HepG2 (cell line): ENCODE results near the gene CYP26A1. TPM values are rescaled to one million over a fixed set of nuclear protein-coding genes. Genes with fewer than 3 reads are reported as not detected.

ENCODE experiments used
- AKNA ChIP-seq: sonication (generic); formaldehyde crosslinking; IDR thresholded peaks from 2 replicates; pipeline ENCODE4 v1.4.0; 2020; ENCODE audit warnings: missing genetic modification reagents, borderline replicate concordance
- GATAD1 ChIP-seq: IDR thresholded peaks from 2 replicates; pipeline ENCODE4 v1.6.1; 2016; ENCODE audit warnings: missing genetic modification reagents, missing compliant biosample characterization
- HOXA7 ChIP-seq: sonication (generic); formaldehyde crosslinking; IDR thresholded peaks from 2 replicates; pipeline ENCODE4 v1.8.1; 2022; ENCODE audit warnings: mild to moderate bottlenecking, missing genetic modification reagents, moderate library complexity
- IRF2 ChIP-seq: IDR thresholded peaks from 2 replicates; pipeline ENCODE4 v1.6.1; 2018; ENCODE audit warnings: missing genetic modification reagents, missing compliant biosample characterization
- JUNB ChIP-seq: sonication (generic); formaldehyde crosslinking; IDR thresholded peaks from 2 replicates; pipeline ENCODE4 v1.8.0; 2022; ENCODE audit warnings: missing genetic modification reagents, mild to moderate bottlenecking, borderline replicate concordance
- MBNL3 ChIP-seq: fragments of 250-450 bp; sonication (Bioruptor Pico); conservative IDR thresholded peaks from 2 replicates; pipeline ENCODE4 v1.8.0; 2022; ENCODE audit warnings: mild to moderate bottlenecking, inconsistent platforms
- NCOA2 ChIP-seq: sonication (generic); formaldehyde crosslinking; IDR thresholded peaks from 2 replicates; pipeline ENCODE4 v1.8.0; 2022; ENCODE audit warnings: inconsistent platforms
- NCOR1 ChIP-seq: fragments of 200-600 bp; sonication (generic); IDR thresholded peaks from 2 replicates; pipeline ENCODE4 v1.7.0; 2017; ENCODE audit warnings: antibody characterized with exemption, low read length, borderline replicate concordance
- NR1H2 ChIP-seq: sonication (generic); formaldehyde crosslinking; IDR thresholded peaks from 2 replicates; pipeline ENCODE4 v1.8.1; 2022; ENCODE audit warnings: low read depth, missing genetic modification reagents, borderline replicate concordance
- PAWR ChIP-seq: sonication (generic); formaldehyde crosslinking; IDR thresholded peaks from 2 replicates; pipeline ENCODE4 v1.4.0; 2020; ENCODE audit warnings: missing genetic modification reagents, mild to moderate bottlenecking, borderline replicate concordance
- POGK ChIP-seq: sonication (generic); formaldehyde crosslinking; conservative IDR thresholded peaks from 2 replicates; pipeline ENCODE4 v1.8.0; 2022; ENCODE audit warnings: mild to moderate bottlenecking, moderate library complexity, missing genetic modification reagents
- POLR2A ChIP-seq, 2 experiments: IDR thresholded peaks; 2 replicates each; pipeline ENCODE4 v1.6.1; 2011; ENCODE audit warnings: low read depth in 2 of 2, low read length in 2 of 2, mild to moderate bottlenecking in 1 of 2, moderate library complexity in 1 of 2; ENCODE audit not compliant: insufficient read depth in 1 of 2
- SRY ChIP-seq: sonication (generic); formaldehyde crosslinking; IDR thresholded peaks from 2 replicates; pipeline ENCODE4 v1.8.0; 2022; ENCODE audit warnings: mild to moderate bottlenecking, missing genetic modification reagents
- TBX3 ChIP-seq: fragments of 450-650 bp; IDR thresholded peaks from 2 replicates; pipeline ENCODE4 v1.6.1; 2017; ENCODE audit warnings: antibody characterized with exemption, mild to moderate bottlenecking, inconsistent platforms, borderline replicate concordance
- TCF7L2 ChIP-seq: IDR thresholded peaks from 2 replicates; pipeline ENCODE4 v1.6.1; 2011; ENCODE audit warnings: mild to moderate bottlenecking, low read depth, low read length, moderate library complexity
- WIZ ChIP-seq: sonication (generic); formaldehyde crosslinking; IDR thresholded peaks from 2 replicates; pipeline ENCODE4 v1.5.1; 2020; ENCODE audit warnings: mild to moderate bottlenecking, missing genetic modification reagents
- ZFY ChIP-seq: sonication (generic); formaldehyde crosslinking; IDR thresholded peaks from 2 replicates; pipeline ENCODE4 v1.4.0; 2020; ENCODE audit warnings: missing genetic modification reagents
- ZNF205 ChIP-seq: IDR thresholded peaks from 2 replicates; pipeline ENCODE4 v1.6.1; 2018; ENCODE audit warnings: missing biosample characterization, missing genetic modification reagents
- ZNF253 ChIP-seq: sonication (generic); formaldehyde crosslinking; IDR thresholded peaks from 2 replicates; pipeline ENCODE4 v1.8.0; 2022; ENCODE audit warnings: mild to moderate bottlenecking, missing genetic modification reagents, borderline replicate concordance
- ZNF430 ChIP-seq: sonication (generic); formaldehyde crosslinking; IDR thresholded peaks from 2 replicates; pipeline ENCODE4 v1.9.0; 2021; ENCODE audit warnings: mild to moderate bottlenecking, missing genetic modification reagents
- ZNF547 ChIP-seq: sonication (generic); formaldehyde crosslinking; IDR thresholded peaks from 2 replicates; pipeline ENCODE4 v1.5.1; 2020; ENCODE audit warnings: mild to moderate bottlenecking, missing genetic modification reagents
- ZNF550 ChIP-seq: sonication (generic); formaldehyde crosslinking; IDR thresholded peaks from 2 replicates; pipeline ENCODE4 v1.4.0; 2020; ENCODE audit warnings: mild to moderate bottlenecking, missing genetic modification reagents, borderline replicate concordance
- ZNF652 ChIP-seq: IDR thresholded peaks from 2 replicates; pipeline ENCODE4 v1.6.1; 2016; ENCODE audit warnings: low read depth, borderline replicate concordance
- ZNF75D ChIP-seq: sonication (generic); formaldehyde crosslinking; IDR thresholded peaks from 2 replicates; pipeline ENCODE4 v1.8.1; 2023; ENCODE audit warnings: missing genetic modification reagents, mild to moderate bottlenecking, borderline replicate concordance
- ZNF761 ChIP-seq: sonication (generic); formaldehyde crosslinking; conservative IDR thresholded peaks from 2 replicates; pipeline ENCODE4 v1.4.0; 2020; ENCODE audit warnings: mild to moderate bottlenecking, missing genetic modification reagents
- polyA plus RNA-seq, 8 experiments: library from polyadenylated mRNA; depleted of rRNA in 3 of 8; stranded (reverse) in 7 of 8; unstranded in 1 of 8; fragments of >200 nt; fragmentation: Illumina TruSeq in 4 of 8; extraction: Trizol in 4 of 8; gene quantifications; 2 replicates each; pipeline versions ENCODE4 v1.2.1 to v1.2.3, GENCODE V29; 2011 to 2016; ENCODE audit warnings: low read depth in 4 of 8, missing spikeins in 1 of 8, mixed read lengths in 1 of 8; ENCODE audit not compliant: insufficient read depth in 1 of 8
- total RNA-seq, 5 experiments: library from RNA; depleted of rRNA; stranded (reverse); fragments of >200 nt; fragmentation: Illumina TruSeq; extraction: Trizol; gene quantifications; 2 replicates each; pipeline ENCODE4 v1.2.3, GENCODE V29; 2016; ENCODE audit warnings: low read depth in 1 of 5

Gene CYP26A1
- total and polyA plus RNA-seq, 2 of the 13 experiments (the other 11 are each of a cell fraction or from before 2014, with no cell fraction given): 0.15 TPM; not detected in 1

GRCh38 chr10:93106631-93107072 lies 33.0 kb downstream of the CYP26A1 start (continued):
- TF ChIP-seq SRY (CRISPR knock-in tag): no peak
- TF ChIP-seq TBX3: peak; percentile 64; the same call in 1 of the 2 replicates
- peak; percentile 76 for TF ChIP-seq NCOR1
- no peak for TF ChIP-seq JUNB (CRISPR knock-in tag)
- no peak for TF ChIP-seq ZNF547 (CRISPR knock-in tag)
- no peak for TF ChIP-seq MBNL3 (CRISPR knock-in tag)
- TF ChIP-seq ZNF430: no peak
- TF ChIP-seq NR1H2 (CRISPR knock-in tag): no peak
- no peak for TF ChIP-seq ZNF253
- TF ChIP-seq POLR2A (IDR thresholded peaks at IDR 0.05; ENCODE audit: insufficient read depth in 1 of 2, low read depth in 2 of 2, low read length in 2 of 2): no peak
- TF ChIP-seq ZNF205 (CRISPR knock-in tag): no peak
- no peak for TF ChIP-seq ZNF761 (CRISPR knock-in tag)
- no peak for TF ChIP-seq ZNF75D (CRISPR knock-in tag)
- peak; percentile 36 for TF ChIP-seq TCF7L2
- no peak for TF ChIP-seq POGK
- TF ChIP-seq ZNF652 (CRISPR knock-in tag): no peak
- TF ChIP-seq AKNA (CRISPR knock-in tag): no peak
- peak; percentile 76; the same call in 1 of the 2 replicates for TF ChIP-seq IRF2
- no peak for TF ChIP-seq HOXA7 (CRISPR knock-in tag)
- no peak; the same call in 1 of the 2 replicates for TF ChIP-seq GATAD1 (CRISPR knock-in tag)
- TF ChIP-seq ZFY (CRISPR knock-in tag): peak; percentile 46
- TF ChIP-seq ZNF550: no peak
- no peak for TF ChIP-seq PAWR (CRISPR knock-in tag)
- TF ChIP-seq NCOA2 (CRISPR knock-in tag): peak; percentile 92
- TF ChIP-seq WIZ (CRISPR knock-in tag): no peak
